ENCODE measurements around the gene COX7B2. TPM values are rescaled to one million over a fixed set of nuclear protein-coding genes. Genes with fewer than 3 reads are reported as not detected.

COX7B2 gene
- total RNA-seq, 2 experiments from 2014 or later, result not detected

- H3K36me3 ChIP-seq (ENCODE audit: insufficient read depth, low read length), result no peaks in the 10 kb centered on the region
- no peaks in the 10 kb centered on the region for H3K4me1 ChIP-seq (ENCODE audit: insufficient read depth, low read length)
- no peak for TF ChIP-seq CTCF (IDR thresholded peaks at IDR 0.05)
- intact Hi-C loops (cut with DNase I, micrococcal nuclease), result no loop called here
- DNase-seq (no peak), ATAC-seq (ENCODE audit: poor library complexity) (no peak)
- H3K9me3 ChIP-seq (ENCODE audit: control insufficient read depth in 1 of 2, insufficient read depth in 1 of 2, low read length in 2 of 2), result no peaks in the 10 kb centered on the region
- Mint-ChIP-seq H3K27me3 (no peaks in the 10 kb centered on the region), H3K9me3 (peaks cover 2% of the 10 kb centered on the region), H3K4me1 (ENCODE audit: low read depth) (no peaks in the 10 kb centered on the region), H3K27ac (no peak overlapping the region), H3K4me3 (no peak overlapping the region), H3K36me3 (ENCODE audit: low read depth) (no peaks in the 10 kb centered on the region)
- ChIA-PET CTCF (no interaction called here), POLR2A (no interaction called here)
- no peak overlapping the region for H3K27ac ChIP-seq (ENCODE audit: low read depth in 1 of 2, low read length in 2 of 2)
- H3K27me3 ChIP-seq (ENCODE audit: control insufficient read depth in 1 of 2, insufficient read depth in 2 of 2, low read length in 2 of 2), result no peaks in the 10 kb centered on the region
- H3K4me3 ChIP-seq (ENCODE audit: low read length), result no peak overlapping the region
Measured at GRCh38 chr4:46900082-46900481, 9.0 kb downstream of the COX7B2 start.

GRCh38 chr4:46894826-46895225 is 14.2 kb downstream of the COX7B2 start:
- ChIA-PET CTCF (no interaction called here), POLR2A (no interaction called here)
- Histone ChIP-seq H3K9me3 (ENCODE audit: control insufficient read depth in 1 of 2, insufficient read depth in 1 of 2, low read length in 2 of 2) (no peaks in the 10 kb centered on the region), H3K27ac (ENCODE audit: low read depth in 1 of 2, low read length in 2 of 2) (no peak overlapping the region), H3K27me3 (ENCODE audit: control insufficient read depth in 1 of 2, insufficient read depth in 2 of 2, low read length in 2 of 2) (no peaks in the 10 kb centered on the region), H3K4me3 (ENCODE audit: low read length) (no peak overlapping the region), H3K36me3 (ENCODE audit: insufficient read depth, low read length) (no peaks in the 10 kb centered on the region), H3K4me1 (ENCODE audit: insufficient read depth, low read length) (no peaks in the 10 kb centered on the region)
- Mint-ChIP-seq H3K36me3 (ENCODE audit: low read depth) (no peaks in the 10 kb centered on the region), H3K27ac (no peak overlapping the region), H3K27me3 (no peaks in the 10 kb centered on the region), H3K4me1 (ENCODE audit: low read depth) (no peaks in the 10 kb centered on the region), H3K4me3 (no peak overlapping the region), H3K9me3 (peaks cover 4% of the 10 kb centered on the region)
- DNase-seq (no peak), ATAC-seq (ENCODE audit: poor library complexity) (no peak)
- intact Hi-C loops (cut with DNase I, micrococcal nuclease), result no loop called here
- TF ChIP-seq CTCF (IDR thresholded peaks at IDR 0.05), result no peak

- Mint-ChIP-seq H3K27ac (no peak overlapping the region), H3K4me1 (ENCODE audit: low read depth) (no peaks in the 10 kb centered on the region), H3K27me3 (peaks cover 6% of the 10 kb centered on the region), H3K36me3 (ENCODE audit: low read depth) (no peaks in the 10 kb centered on the region), H3K4me3 (no peak overlapping the region), H3K9me3 (peaks cover 6% of the 10 kb centered on the region)
- Histone ChIP-seq H3K4me1 (ENCODE audit: insufficient read depth, low read length) (no peaks in the 10 kb centered on the region), H3K27ac (ENCODE audit: low read depth in 1 of 2, low read length in 2 of 2) (no peak overlapping the region), H3K36me3 (ENCODE audit: insufficient read depth, low read length) (no peaks in the 10 kb centered on the region), H3K27me3 (ENCODE audit: control insufficient read depth in 1 of 2, insufficient read depth in 2 of 2, low read length in 2 of 2) (no peaks in the 10 kb centered on the region), H3K4me3 (ENCODE audit: low read length) (no peak overlapping the region), H3K9me3 (ENCODE audit: control insufficient read depth in 1 of 2, insufficient read depth in 1 of 2, low read length in 2 of 2) (no peaks in the 10 kb centered on the region)
- ChIA-PET POLR2A (no interaction called here), CTCF (no interaction called here)
- ATAC-seq (ENCODE audit: poor library complexity) (no peak), DNase-seq (no peak)
- intact Hi-C loops (cut with DNase I, micrococcal nuclease), result no loop called here
- TF ChIP-seq CTCF (IDR thresholded peaks at IDR 0.05), result no peak
Measured at GRCh38 chr4:46890056-46890455, 19.0 kb downstream of the COX7B2 start.

Data from CD4-positive, alpha-beta T cell (primary cell).